Measurements from ENCODE around the gene RIGI.
A peak's percentile ranks its signal among the peaks of the same experiment; 100 is the strongest.
"Not testable (repeated sequence)": the region's sequence is repeated elsewhere in the genome, so short reads cannot be mapped to it uniquely, and the experiment has no call there.

Gene RIGI

DNA sequence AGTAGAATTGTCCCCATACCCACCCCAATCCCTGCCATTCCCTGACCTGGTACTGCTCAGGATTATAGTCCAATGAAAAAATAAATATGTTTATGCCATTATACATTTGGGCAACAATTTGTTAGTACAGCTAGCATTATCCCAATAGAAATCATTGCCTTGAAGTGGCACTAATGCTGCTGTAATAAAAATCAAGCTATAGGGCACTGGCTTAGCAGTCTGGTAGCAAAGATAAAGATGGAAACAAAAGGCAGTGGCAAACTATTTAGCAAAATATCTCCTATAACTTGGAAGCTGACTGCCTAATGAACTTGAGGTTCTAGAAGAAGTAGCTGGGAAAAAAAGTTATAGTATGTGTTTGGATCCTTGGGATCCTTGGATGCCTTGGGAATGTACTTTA, 28.6 kb upstream of the RIGI start:
- no peak overlapping the region for H3K9ac ChIP-seq (ENCODE audit: low read depth in 1 of 2, low read length in 2 of 2)
- H3K4me3 ChIP-seq (ENCODE audit: low read depth in 1 of 2, low read length in 2 of 2) = no peak overlapping the region
- H3K36me3 ChIP-seq (ENCODE audit: control insufficient read depth in 1 of 2, insufficient read depth in 2 of 2, low read length in 2 of 2) = no peaks in the 10 kb centered on the region
- no peaks in the 10 kb centered on the region for H3K9me3 ChIP-seq (ENCODE audit: control insufficient read depth in 1 of 2, low read length in 2 of 2)
- H3K27ac ChIP-seq (ENCODE audit: low read depth, low read length) = no peak overlapping the region
- peaks cover 6 to 10% of the 10 kb centered on the region in 2 donors for H3K4me1 ChIP-seq (ENCODE audit: control insufficient read depth in 1 of 2, insufficient read depth in 2 of 2, low read length in 2 of 2)
- no peaks in the 10 kb centered on the region for H3K27me3 ChIP-seq (ENCODE audit: control insufficient read depth in 1 of 2, insufficient read depth in 2 of 2, low read length in 2 of 2)

DNA sequence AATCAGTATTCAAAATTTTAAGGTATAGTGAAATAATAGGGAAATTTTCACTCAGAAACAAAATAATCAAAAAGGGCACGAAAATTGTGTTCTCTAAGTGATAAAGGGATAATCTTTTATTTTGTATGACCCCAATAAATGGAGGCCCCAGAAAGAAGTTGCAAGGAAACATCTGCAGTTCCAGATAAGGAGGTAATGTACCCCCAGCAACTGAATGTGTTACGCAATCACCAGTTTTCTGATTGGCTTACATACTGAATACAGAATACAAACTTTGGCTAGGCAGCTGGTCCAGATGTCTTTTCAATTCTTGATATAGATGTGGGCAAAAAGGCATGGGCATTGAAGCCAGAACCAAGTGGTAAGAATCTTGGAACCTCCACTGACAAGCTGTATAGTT, 28.1 kb upstream of the RIGI start:
- no peaks in the 10 kb centered on the region for H3K36me3 ChIP-seq (ENCODE audit: control insufficient read depth in 1 of 2, insufficient read depth in 2 of 2, low read length in 2 of 2)
- H3K4me1 ChIP-seq (ENCODE audit: control insufficient read depth in 1 of 2, insufficient read depth in 2 of 2, low read length in 2 of 2) = peaks cover 6 to 10% of the 10 kb centered on the region in 2 donors
- no peak overlapping the region for H3K4me3 ChIP-seq (ENCODE audit: low read depth in 1 of 2, low read length in 2 of 2)
- no peak overlapping the region for H3K9ac ChIP-seq (ENCODE audit: low read depth in 1 of 2, low read length in 2 of 2)
- H3K27me3 ChIP-seq (ENCODE audit: control insufficient read depth in 1 of 2, insufficient read depth in 2 of 2, low read length in 2 of 2) = no peaks in the 10 kb centered on the region
- no peaks in the 10 kb centered on the region for H3K9me3 ChIP-seq (ENCODE audit: control insufficient read depth in 1 of 2, low read length in 2 of 2)
- H3K27ac ChIP-seq (ENCODE audit: low read depth, low read length) = no peak overlapping the region

DNA sequence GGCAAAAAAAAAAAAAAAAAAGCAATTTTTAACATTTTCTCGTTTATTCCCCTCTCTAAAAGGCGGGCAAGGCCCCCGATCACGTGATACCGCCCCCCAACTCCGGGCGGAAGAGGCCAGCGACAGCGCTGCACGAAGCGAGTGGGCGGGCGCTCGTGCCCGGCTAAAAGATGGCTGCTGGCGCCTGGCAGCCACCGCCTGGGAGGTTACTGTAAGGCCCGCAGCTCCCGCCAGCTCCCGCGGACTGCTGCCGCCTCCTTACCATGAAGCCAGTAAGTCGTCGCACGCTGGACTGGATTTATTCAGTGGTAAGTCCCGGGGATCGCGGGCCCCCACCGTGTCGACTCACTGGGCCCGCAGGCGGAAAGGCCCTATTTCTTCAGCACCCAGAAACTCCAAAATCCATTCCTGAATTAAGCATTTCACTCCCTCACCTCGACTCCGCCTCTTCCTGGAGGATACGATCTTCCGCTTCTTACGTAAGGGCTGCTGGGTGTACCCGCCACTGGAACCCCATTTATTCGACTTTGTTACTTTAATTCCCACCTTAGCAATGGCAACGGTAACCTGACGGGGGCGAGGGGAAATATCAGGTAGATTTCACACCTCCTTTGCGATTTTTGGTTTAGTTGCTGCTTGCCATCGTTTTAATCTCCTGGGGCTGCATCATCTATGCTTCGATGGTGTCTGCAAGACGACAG, 26.3 kb upstream of the RIGI start, which contains the start of the genes SMIM27 and TOPORS:
Gene SMIM27 (plus strand): TSS at position 156 of the 701 bp plus-strand sequence. CDS start 108 bp downstream, at position 264.
Gene TOPORS (minus strand): TSS at position 415 of the 701 bp plus-strand sequence. CDS start 150 bp downstream, at position 265.
- H3K4me1 ChIP-seq (ENCODE audit: control insufficient read depth in 1 of 2, insufficient read depth in 2 of 2, low read length in 2 of 2) = peaks cover 6 to 10% of the 10 kb centered on the region in 2 donors
- H3K4me3 ChIP-seq (ENCODE audit: low read depth in 1 of 2, low read length in 2 of 2) = peak within 1 kb of the TSS; percentile 91 to 94
- H3K27ac ChIP-seq (ENCODE audit: low read depth, low read length) = peak within 1 kb of the TSS; percentile 91
- H3K36me3 ChIP-seq (ENCODE audit: control insufficient read depth in 1 of 2, insufficient read depth in 2 of 2, low read length in 2 of 2) = no peaks in the 10 kb centered on the region
- no peaks in the 10 kb centered on the region for H3K9me3 ChIP-seq (ENCODE audit: control insufficient read depth in 1 of 2, low read length in 2 of 2)
- H3K9ac ChIP-seq (ENCODE audit: low read depth in 1 of 2, low read length in 2 of 2) = peak within 1 kb of the TSS; percentile 76 to 81
- no peaks in the 10 kb centered on the region for H3K27me3 ChIP-seq (ENCODE audit: control insufficient read depth in 1 of 2, insufficient read depth in 2 of 2, low read length in 2 of 2)

DNA sequence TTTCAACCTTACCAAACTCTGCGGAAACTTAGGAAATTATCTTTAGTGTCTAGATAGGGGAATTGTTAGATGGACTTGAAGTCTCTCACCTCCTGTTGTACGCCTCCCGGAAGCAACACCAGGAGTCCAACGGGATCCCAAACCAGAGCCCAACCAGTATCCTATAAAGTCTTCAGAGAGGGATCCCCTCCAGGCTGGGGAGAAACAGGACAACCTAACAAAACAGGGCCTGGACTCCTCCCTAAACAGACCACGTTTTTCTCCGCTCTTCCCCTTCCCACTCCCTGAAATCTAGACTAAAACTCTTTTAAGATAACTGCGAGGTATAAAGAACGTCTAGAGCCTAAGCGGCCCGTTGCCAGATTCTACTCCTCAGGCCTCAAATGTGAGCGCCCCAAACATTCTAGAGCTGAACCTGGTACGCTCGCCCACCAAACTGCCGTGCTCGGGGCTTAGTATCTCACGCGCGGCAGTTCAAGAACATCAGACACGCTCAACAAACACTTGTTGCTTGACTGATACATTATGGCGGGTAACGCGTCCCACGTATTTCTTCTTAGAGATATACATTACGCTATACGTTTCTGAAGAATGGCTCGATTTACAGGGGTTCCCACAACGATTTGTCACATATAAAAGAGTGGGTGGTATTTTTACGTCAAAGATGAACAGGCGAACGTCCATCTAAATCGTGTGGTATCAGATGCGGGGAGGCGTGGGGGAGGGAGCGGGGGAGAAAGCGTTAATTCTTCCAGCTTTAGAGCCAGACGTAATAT, 25.5 kb upstream of the RIGI start:
- Histone ChIP-seq H3K9ac (ENCODE audit: low read depth in 1 of 2, low read length in 2 of 2) (peak overlapping the region; percentile 76 to 81), H3K27me3 (ENCODE audit: control insufficient read depth in 1 of 2, insufficient read depth in 2 of 2, low read length in 2 of 2) (no peaks in the 10 kb centered on the region), H3K9me3 (ENCODE audit: control insufficient read depth in 1 of 2, low read length in 2 of 2) (no peaks in the 10 kb centered on the region), H3K4me3 (ENCODE audit: low read depth in 1 of 2, low read length in 2 of 2) (peak overlapping the region; percentile 91 to 94), H3K27ac (ENCODE audit: low read depth, low read length) (peak overlapping the region; percentile 91), H3K4me1 (ENCODE audit: control insufficient read depth in 1 of 2, insufficient read depth in 2 of 2, low read length in 2 of 2) (peaks cover 6 to 10% of the 10 kb centered on the region in 2 donors), H3K36me3 (ENCODE audit: control insufficient read depth in 1 of 2, insufficient read depth in 2 of 2, low read length in 2 of 2) (no peaks in the 10 kb centered on the region)

DNA sequence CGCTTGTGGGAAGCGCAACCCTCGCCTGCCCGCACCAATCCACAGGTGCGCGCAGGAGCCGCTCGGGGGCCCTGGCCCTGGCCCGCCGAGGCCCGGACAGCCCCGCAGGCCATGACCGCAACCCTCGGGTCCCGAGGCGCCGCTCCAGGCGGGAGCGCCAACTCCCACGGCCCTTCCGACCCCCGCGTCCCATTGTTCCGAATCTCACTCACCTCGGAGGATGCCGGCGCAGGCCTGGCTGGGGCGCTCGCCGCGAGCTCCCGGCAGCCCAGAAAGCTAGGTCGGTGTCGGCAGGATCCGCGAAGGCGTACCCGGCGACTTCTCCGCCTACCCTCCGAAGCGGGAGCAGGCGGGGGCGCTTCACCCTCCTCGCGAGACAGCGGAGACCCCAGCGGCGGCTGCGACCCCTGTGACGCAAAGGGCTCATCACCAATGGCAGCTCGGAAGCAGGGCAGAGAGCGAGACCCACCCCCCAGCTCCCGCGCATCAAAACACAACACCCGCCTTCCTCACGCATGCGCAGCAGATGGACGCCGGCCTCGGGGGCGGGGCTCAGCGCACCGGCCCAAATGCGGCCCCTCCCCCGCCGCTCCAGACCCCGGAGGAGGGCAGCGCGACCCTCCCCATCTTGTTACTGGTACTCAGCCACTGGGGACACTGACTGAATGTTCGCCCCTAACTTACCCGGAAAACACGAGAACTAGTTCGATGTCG, 24.7 kb upstream of the RIGI start:
- no peaks in the 10 kb centered on the region for H3K27me3 ChIP-seq (ENCODE audit: control insufficient read depth in 1 of 2, insufficient read depth in 2 of 2, low read length in 2 of 2)
- H3K27ac ChIP-seq (ENCODE audit: low read depth, low read length) = peak overlapping the region; percentile 91
- peak overlapping the region; percentile 91 to 94 for H3K4me3 ChIP-seq (ENCODE audit: low read depth in 1 of 2, low read length in 2 of 2)
- H3K36me3 ChIP-seq (ENCODE audit: control insufficient read depth in 1 of 2, insufficient read depth in 2 of 2, low read length in 2 of 2) = no peaks in the 10 kb centered on the region
- peak overlapping the region; percentile 76 to 81 for H3K9ac ChIP-seq (ENCODE audit: low read depth in 1 of 2, low read length in 2 of 2)
- H3K9me3 ChIP-seq (ENCODE audit: control insufficient read depth in 1 of 2, low read length in 2 of 2) = no peaks in the 10 kb centered on the region
- peaks cover 6 to 10% of the 10 kb centered on the region in 2 donors for H3K4me1 ChIP-seq (ENCODE audit: control insufficient read depth in 1 of 2, insufficient read depth in 2 of 2, low read length in 2 of 2)

DNA sequence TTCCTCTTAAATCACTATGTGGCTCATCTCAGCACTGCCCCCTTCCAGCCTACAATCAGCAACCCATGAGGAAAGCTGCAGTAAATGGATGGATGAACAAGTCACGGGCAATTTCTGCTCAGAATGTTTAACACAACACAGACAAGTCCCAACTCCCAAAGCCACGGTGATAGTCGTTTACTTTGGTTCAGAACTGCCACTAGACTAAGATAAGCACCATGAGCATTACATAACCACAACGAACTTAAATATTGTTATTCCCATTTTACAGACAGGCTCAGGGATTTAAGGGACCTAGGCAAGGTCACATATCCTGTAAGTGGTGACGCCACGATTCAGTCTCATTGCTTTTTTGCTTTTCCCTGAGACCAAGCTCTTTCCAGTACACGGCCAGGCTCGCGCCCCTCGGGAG, 24.2 kb upstream of the RIGI start:
- H3K9ac ChIP-seq (ENCODE audit: low read depth in 1 of 2, low read length in 2 of 2) = peak overlapping the region; percentile 76 to 81
- H3K9me3 ChIP-seq (ENCODE audit: control insufficient read depth in 1 of 2, low read length in 2 of 2) = no peaks in the 10 kb centered on the region
- H3K27me3 ChIP-seq (ENCODE audit: control insufficient read depth in 1 of 2, insufficient read depth in 2 of 2, low read length in 2 of 2) = no peaks in the 10 kb centered on the region

DNA sequence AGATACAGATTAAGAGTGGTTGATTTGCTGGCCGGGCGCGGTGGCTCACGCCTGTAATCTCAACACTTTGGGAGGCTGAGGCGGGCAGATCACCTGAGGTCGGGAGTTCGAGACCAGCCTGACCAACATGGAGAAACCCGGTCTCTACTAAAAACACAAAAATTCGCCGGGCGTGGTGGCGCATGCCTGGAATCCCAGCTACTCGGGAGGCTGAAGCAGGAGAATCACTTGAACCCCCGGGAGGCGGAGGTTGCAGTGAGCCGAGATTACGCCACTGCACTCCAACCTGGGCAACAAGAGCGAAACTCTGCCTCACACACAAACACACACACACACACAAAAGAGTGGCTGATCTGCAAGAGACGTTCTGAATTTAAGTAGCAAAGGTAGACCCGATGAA, 22.2 kb upstream of the RIGI start:
- not testable (repeated sequence) for H3K27me3 ChIP-seq (ENCODE audit: control insufficient read depth in 1 of 2, insufficient read depth in 2 of 2, low read length in 2 of 2); H3K27ac ChIP-seq (ENCODE audit: low read depth, low read length); H3K36me3 ChIP-seq (ENCODE audit: control insufficient read depth in 1 of 2, insufficient read depth in 2 of 2, low read length in 2 of 2); H3K4me3 ChIP-seq (ENCODE audit: low read depth in 1 of 2, low read length in 2 of 2); H3K9me3 ChIP-seq (ENCODE audit: control insufficient read depth in 1 of 2, low read length in 2 of 2); H3K9ac ChIP-seq (ENCODE audit: low read depth in 1 of 2, low read length in 2 of 2); H3K4me1 ChIP-seq (ENCODE audit: control insufficient read depth in 1 of 2, insufficient read depth in 2 of 2, low read length in 2 of 2)

More for the DNA sequence above, 24.2 kb upstream of the RIGI start:
- Histone ChIP-seq H3K27ac (ENCODE audit: low read depth, low read length) (no peak overlapping the region), H3K4me3 (ENCODE audit: low read depth in 1 of 2, low read length in 2 of 2) (peak overlapping the region; percentile 91 to 94), H3K4me1 (ENCODE audit: control insufficient read depth in 1 of 2, insufficient read depth in 2 of 2, low read length in 2 of 2) (peaks cover 6 to 10% of the 10 kb centered on the region in 2 donors), H3K36me3 (ENCODE audit: control insufficient read depth in 1 of 2, insufficient read depth in 2 of 2, low read length in 2 of 2) (no peaks in the 10 kb centered on the region)

DNA sequence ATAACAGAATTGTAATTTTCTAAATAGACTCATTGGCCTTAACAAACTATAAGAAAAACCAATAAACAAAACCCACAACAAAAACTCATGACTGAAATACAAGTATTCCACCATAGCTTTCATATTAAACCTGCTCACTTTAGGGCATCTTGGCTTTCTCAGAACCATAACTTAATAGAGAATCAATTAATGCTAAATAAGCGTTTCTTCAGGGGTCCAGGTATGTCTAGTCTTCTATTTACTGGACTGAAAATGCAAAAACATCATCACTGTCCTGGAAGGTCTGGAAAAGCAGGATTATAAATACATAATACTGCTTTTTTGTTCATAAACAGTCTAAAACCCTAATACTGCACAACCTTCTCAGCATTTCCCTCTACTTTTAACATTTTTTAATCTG, 19.9 kb upstream of the RIGI start:
- Histone ChIP-seq H3K27me3 (ENCODE audit: control insufficient read depth in 1 of 2, insufficient read depth in 2 of 2, low read length in 2 of 2) (no peaks in the 10 kb centered on the region), H3K4me1 (ENCODE audit: control insufficient read depth in 1 of 2, insufficient read depth in 2 of 2, low read length in 2 of 2) (peaks cover 6 to 10% of the 10 kb centered on the region in 2 donors), H3K36me3 (ENCODE audit: control insufficient read depth in 1 of 2, insufficient read depth in 2 of 2, low read length in 2 of 2) (peaks cover 7 to 30% of the 10 kb centered on the region in 2 donors), H3K4me3 (ENCODE audit: low read depth in 1 of 2, low read length in 2 of 2) (no peak overlapping the region), H3K9ac (ENCODE audit: low read depth in 1 of 2, low read length in 2 of 2) (no peak overlapping the region), H3K9me3 (ENCODE audit: control insufficient read depth in 1 of 2, low read length in 2 of 2) (no peaks in the 10 kb centered on the region), H3K27ac (ENCODE audit: low read depth, low read length) (no peak overlapping the region)

DNA sequence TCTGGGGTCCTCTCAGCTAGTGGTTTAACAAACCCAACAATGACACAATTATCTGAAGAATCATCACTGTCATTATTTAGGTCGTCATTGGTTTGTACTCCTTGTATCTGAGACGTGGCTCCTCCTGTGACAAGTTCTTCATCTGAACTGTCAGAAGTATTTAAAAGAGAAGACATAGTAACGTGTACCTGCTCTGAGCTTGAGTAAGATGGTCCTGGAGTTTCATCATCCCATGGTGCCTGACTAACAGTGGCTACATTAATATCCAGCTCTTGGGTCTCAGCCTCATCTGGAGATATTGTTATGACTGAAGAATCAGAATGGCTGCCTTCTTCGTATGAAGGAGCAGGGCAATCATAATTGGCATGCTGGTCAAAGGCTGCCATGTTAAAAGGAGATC, 17.1 kb upstream of the RIGI start:
- Histone ChIP-seq H3K4me1 (ENCODE audit: control insufficient read depth in 1 of 2, insufficient read depth in 2 of 2, low read length in 2 of 2) (no peaks in the 10 kb centered on the region), H3K9me3 (ENCODE audit: control insufficient read depth in 1 of 2, low read length in 2 of 2) (no peaks in the 10 kb centered on the region), H3K27me3 (ENCODE audit: control insufficient read depth in 1 of 2, insufficient read depth in 2 of 2, low read length in 2 of 2) (no peaks in the 10 kb centered on the region), H3K36me3 (ENCODE audit: control insufficient read depth in 1 of 2, insufficient read depth in 2 of 2, low read length in 2 of 2) (peaks cover 7 to 34% of the 10 kb centered on the region in 2 donors), H3K27ac (ENCODE audit: low read depth, low read length) (no peak overlapping the region), H3K4me3 (ENCODE audit: low read depth in 1 of 2, low read length in 2 of 2) (no peak overlapping the region), H3K9ac (ENCODE audit: low read depth in 1 of 2, low read length in 2 of 2) (no peak overlapping the region)

DNA sequence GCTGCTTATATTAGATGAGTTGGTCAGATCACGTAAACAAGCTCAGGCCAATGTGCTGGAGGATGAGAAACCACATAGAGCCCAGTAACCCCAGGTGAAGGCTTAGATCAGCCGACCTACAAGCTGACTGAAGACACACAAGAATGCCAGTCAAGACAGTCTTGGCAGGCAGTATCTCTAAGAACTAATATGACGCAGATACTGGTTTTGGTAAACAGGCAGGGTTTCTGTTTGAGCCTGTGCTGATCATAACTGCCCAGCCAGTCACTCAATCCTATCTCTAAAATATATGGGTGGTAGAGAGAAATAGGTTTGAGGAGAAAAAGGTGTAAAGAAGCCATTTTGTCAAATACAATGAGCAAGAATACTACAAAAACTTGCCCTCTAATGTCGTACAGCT, 7.8 kb upstream of the RIGI start:
- Histone ChIP-seq H3K27me3 (ENCODE audit: control insufficient read depth in 1 of 2, insufficient read depth in 2 of 2, low read length in 2 of 2) (no peaks in the 10 kb centered on the region), H3K4me1 (ENCODE audit: control insufficient read depth in 1 of 2, insufficient read depth in 2 of 2, low read length in 2 of 2) (no peaks in the 10 kb centered on the region), H3K9me3 (ENCODE audit: control insufficient read depth in 1 of 2, low read length in 2 of 2) (no peaks in the 10 kb centered on the region), H3K9ac (ENCODE audit: low read depth in 1 of 2, low read length in 2 of 2) (no peak overlapping the region), H3K36me3 (ENCODE audit: control insufficient read depth in 1 of 2, insufficient read depth in 2 of 2, low read length in 2 of 2) (no peaks in the 10 kb centered on the region), H3K4me3 (ENCODE audit: low read depth in 1 of 2, low read length in 2 of 2) (no peak overlapping the region), H3K27ac (ENCODE audit: low read depth, low read length) (no peak overlapping the region)

Data from duodenal mucosa (tissue), 2 donors.